Ovary (tissue), 3 donors: Measurements from ENCODE around the gene RETN.

Source experiments
- CTCF ChIP-seq, 3 donors: fragments of 450-650 bp in 2 of 3; fragments of 200-600 bp in 1 of 3; IDR thresholded peaks; one replicate each; pipeline versions ENCODE4 v1.5.1 to v1.8.0; 2016 to 2022; ENCODE audit warnings: antibody characterized with exemption in 3 of 3, mild to moderate bottlenecking in 1 of 3
- EP300 ChIP-seq: sonication (generic); formaldehyde crosslinking; IDR thresholded peaks from one replicate; pipeline ENCODE4 v1.6.1; 2017; ENCODE audit warnings: antibody characterized with exemption
- donor health status: DM: no; HTN: no; CAD: no.

- no peak for TF ChIP-seq CTCF (IDR thresholded peaks at IDR 0.05)
- no peak for TF ChIP-seq EP300
Measured at GRCh38 chr19:7646426-7646700, 22.5 kb upstream of the RETN start.
